ENCODE data around the gene GALNT4.

Gene GALNT4

GRCh38 chr12:89493670-89494302 lies 30.8 kb downstream of the GALNT4 start:
- peak; percentile 25 for DNase-seq (ENCODE audit: low spot score)

- DNase-seq (ENCODE audit: low spot score) = no peak
Measured at GRCh38 chr12:89492883-89493282, 31.7 kb downstream of the GALNT4 start.

GRCh38 chr12:89490922-89491321 lies 33.7 kb downstream of the GALNT4 start:
- no peak for DNase-seq (ENCODE audit: low spot score)

GRCh38 chr12:89486264-89486663 lies 38.3 kb downstream of the GALNT4 start:
- DNase-seq (ENCODE audit: low spot score) = no peak

- no peak for DNase-seq (ENCODE audit: low spot score)
Measured at GRCh38 chr12:89484470-89484869, 40.1 kb downstream of the GALNT4 start.

- DNase-seq (ENCODE audit: low spot score) = peak; percentile 74
Measured at GRCh38 chr12:89481213-89481914, 43.2 kb downstream of the GALNT4 start.

- DNase-seq (ENCODE audit: low spot score) = no peak
Measured at GRCh38 chr12:89479982-89480381, 44.6 kb downstream of the GALNT4 start.

GRCh38 chr12:89477633-89478279 lies 46.8 kb downstream of the GALNT4 start:
- no peak for DNase-seq (ENCODE audit: low spot score)

GRCh38 chr12:89476904-89477595 lies 47.5 kb downstream of the GALNT4 start:
- DNase-seq (ENCODE audit: low spot score) = no peak

GRCh38 chr12:89476232-89476631 lies 48.4 kb downstream of the GALNT4 start:
- DNase-seq (ENCODE audit: low spot score) = no peak

GRCh38 chr12:89475203-89475990 lies 49.2 kb downstream of the GALNT4 start:
- no peak for DNase-seq (ENCODE audit: low spot score)

GRCh38 chr12:89474615-89475014 lies 50.0 kb downstream of the GALNT4 start:
- DNase-seq (ENCODE audit: low spot score) = no peak

All from Ammon's horn (tissue), 1 donor.